SKM-1 treated with dmso at 0.1 percent for 144 hours (cell line): ENCODE measurements around the gene CDK5RAP2.
"Not testable (repeated sequence)": the region's sequence is repeated elsewhere in the genome, so short reads cannot be mapped to it uniquely, and the experiment has no call there.

Experiments used
- DNase-seq: peaks from one replicate; lab custom pipeline; 2025; ENCODE audit not compliant: unreplicated experiment; lab: John Stamatoyannopoulos, UW

The CDK5RAP2 gene

DNA sequence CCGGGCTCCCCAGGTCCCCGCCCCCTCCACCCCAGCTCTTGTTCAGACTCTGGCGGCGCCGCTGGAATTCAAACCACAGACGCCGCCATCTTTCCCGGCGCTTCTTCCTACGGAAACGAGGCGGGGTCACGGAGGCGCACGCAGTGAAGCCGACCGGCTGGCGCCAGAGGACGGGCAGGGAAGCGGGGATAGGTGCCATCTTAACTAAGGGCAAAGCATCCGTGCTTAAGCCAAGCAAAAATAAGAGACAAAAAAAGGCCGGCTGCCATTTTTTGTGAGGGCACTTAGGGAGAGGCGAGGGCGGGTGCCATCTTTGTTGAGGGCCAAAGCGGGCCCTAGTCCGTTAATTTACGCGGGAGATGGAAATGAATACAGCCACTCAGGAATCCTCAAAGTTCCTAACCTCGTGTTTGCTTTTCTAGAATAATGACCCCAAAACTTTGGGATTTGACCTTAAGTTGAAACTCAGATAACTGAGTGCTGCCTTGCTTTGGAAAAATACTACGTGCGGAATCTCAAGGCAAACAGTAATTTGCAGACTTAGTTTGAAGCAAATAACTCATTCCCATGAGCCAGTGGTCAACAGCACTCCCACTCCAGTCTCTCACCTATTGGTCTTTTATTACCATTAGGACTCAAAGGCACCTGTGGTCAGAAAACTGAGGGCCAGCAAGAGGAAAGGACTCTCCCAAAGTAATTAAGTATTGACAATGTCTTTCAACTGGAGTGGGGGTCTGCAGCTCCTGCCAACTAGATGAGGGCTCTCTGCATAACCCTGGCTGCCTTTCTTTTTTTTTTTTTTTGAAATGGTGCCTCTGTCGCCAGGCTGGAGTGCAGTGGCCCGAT, at the start of gene CDK5RAP2:
Gene CDK5RAP2, minus strand, starts transcription at position 117 of the 846 bp plus-strand sequence. CDS start 189 bp downstream, outside the sequence.
- peak; percentile 95 for DNase-seq

DNA sequence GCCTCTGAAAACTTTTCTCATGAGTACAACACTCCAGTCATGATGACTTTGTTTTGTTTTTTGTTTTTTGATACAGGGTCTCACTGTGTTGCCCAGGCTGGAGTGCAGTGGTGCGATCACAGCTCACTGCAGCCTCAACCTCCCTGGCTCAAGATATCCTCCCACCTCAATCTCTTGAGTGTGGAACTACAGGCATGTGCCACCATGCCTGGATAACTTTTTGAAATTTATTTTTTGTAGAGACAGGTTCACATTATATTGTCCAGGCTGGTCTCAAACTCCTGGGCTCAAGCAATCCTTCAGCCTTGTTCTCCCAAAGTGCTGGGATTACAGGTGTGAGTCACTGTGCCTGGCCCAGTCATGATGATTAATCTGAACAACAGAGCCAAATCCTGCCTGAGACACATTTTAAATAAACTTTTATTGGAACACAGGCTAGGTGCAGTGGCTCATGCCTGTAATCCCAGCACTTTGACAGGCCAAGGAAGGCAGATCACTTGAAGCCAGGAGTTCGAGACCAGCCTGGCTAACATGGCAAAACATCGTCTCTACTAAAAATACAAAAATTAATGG, 49.0 kb upstream of the CDK5RAP2 start:
- not testable (repeated sequence) for DNase-seq

DNA sequence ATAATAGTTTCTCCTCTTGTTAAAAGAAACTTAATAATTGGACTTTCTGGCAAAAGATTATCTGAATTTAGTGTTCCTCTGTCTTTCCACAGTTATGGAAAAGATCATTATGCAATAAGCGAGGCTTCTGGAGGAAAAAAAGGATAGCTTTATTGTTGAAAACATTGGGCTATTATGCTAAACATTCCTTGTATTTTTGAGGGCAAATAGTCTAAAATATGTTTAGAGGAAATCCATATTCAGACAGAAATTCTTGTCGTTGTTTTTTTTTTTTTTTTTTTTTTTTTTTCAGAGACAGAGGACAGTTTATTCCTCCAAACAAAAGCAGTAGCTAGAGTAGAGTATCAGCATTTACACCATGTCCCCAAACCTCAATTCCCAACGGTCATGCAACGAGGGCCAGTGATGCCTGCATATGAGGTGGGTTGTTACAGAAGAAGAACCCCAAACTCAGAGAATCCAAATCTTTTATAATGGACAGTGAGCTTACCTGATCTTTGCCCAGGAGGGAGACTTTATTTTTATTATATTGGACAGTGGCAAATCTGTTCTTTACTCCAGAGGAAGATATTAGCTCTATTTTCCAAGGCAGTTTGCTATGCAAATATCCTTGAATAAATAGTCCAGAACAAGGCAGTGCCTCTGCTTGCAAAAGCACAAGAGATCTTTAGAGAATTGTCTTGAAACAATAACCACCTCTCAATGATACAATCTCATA, 48.4 kb upstream of the CDK5RAP2 start:
- no peak for DNase-seq

DNA sequence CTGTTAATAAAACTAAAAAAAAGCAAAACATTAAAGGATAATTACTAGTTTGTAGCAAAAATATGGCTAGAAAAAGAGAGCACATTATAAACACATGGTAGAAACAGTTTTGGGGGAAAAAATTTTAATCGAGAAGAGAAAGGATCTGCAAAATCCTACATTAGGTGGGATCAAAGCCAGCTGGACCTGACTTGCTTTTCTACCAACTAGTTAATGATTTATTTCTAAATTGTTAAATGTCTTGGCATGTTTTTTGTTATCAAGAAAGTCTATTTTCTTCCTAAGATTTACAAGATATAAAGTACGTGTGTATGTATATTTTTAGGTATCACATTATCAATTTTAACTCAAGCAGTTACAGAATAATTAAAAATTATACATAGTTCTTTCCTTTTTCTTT, 47.1 kb upstream of the CDK5RAP2 start:
- no peak for DNase-seq

DNA sequence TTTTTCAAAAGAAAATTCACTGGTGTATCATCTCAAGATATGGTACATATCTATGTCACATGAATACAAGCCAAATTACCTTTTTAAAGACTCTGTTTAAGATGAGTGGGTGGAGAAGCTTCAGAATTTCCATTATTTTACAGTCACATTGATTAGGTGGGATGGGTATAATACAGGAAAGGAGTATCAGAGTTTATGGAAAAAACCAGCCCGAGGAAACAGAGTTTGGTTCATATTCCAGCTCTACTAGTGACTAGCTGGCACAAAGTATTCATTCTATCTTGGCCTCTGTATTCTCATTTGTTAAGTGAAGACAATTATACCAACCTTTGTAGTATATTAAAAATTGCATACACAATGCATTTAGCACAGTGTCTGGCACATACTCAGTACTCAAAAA, 46.5 kb upstream of the CDK5RAP2 start:
- no peak for DNase-seq

DNA sequence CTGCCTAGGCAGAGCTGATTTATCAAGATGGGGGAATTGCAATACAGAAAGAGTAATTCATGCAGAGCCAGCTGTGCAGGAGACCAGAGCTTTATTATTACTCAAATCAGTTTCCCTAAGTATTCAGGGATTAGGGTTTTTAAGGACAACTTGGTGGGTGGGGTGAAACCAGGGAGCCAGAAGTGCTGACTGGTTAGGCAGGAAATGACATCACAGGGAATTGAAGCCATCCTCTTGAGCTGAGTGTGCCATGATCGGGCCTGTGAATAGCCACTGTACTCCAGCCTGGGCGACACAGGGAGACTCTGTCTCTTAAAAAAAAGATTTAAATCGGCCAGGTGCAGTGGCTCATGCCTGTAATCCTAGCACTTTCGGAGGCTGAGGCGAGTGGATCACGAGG, 45.3 kb upstream of the CDK5RAP2 start:
- no peak for DNase-seq

DNA sequence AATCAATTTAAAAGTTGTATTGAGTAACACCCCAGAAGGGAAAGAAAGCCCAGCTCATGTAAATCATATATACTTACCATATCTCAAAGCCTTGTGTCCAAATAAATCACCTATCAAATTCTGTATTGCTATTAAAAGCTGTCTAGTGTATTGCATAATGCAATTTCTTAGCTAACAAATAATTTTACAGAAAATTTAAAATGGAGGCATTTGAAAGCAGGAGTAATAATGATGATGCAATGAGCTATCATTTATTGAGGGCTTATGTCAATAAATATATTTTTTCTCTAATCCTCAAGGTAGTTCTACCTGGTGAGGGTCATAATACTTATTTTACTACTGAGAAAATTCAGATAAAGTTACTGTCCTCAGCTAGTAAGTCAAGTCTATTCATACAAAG, 42.8 kb upstream of the CDK5RAP2 start:
- DNase-seq: no peak

- DNase-seq: no peak
These were observed 42.0 kb upstream of the CDK5RAP2 start for GRCh38 chr9:120621941-120622340.

GRCh38 chr9:120619751-120620655, 40.0 kb upstream of the CDK5RAP2 start:
- peak; percentile 32 for DNase-seq

- DNase-seq: no peak
These were observed 37.3 kb upstream of the CDK5RAP2 start for GRCh38 chr9:120616966-120617935.

DNA sequence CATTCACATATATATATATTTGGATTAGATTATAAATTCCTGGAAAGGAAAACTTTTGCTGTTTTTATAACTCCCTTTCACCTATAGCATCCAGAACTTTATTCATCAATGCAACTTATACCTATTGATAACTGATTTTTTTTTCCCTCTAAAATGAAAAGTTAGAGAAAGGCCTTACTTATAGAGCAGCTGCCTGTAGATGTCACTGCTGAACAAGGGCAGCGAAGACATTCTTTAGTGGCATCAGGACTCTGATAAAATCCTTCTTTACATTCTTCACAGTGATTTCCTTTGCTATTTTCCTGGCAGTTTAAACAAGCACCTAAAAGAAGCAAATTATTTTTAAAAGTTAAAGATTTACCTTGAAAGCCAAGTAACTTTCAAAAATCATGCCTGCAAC, 32.3 kb upstream of the CDK5RAP2 start:
- no peak for DNase-seq

DNA sequence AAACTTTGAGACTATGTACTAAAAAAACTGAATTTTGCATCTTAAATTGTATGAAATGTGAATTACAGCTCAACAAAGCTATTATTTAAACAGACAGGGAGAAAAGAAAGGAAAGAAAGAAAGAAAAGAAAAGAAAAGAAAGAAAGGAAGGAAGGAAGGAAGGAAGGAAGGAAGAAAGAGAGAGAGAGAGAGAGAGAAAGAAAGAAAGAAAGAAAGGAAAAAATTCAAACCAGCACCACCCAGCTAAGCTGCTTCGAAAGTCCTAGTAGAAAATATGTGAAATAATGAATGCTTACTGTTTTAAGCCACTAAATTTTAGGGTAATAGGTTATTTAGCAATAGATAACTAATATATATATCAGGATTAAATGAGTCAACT, 31.7 kb upstream of the CDK5RAP2 start:
- no peak for DNase-seq

DNA sequence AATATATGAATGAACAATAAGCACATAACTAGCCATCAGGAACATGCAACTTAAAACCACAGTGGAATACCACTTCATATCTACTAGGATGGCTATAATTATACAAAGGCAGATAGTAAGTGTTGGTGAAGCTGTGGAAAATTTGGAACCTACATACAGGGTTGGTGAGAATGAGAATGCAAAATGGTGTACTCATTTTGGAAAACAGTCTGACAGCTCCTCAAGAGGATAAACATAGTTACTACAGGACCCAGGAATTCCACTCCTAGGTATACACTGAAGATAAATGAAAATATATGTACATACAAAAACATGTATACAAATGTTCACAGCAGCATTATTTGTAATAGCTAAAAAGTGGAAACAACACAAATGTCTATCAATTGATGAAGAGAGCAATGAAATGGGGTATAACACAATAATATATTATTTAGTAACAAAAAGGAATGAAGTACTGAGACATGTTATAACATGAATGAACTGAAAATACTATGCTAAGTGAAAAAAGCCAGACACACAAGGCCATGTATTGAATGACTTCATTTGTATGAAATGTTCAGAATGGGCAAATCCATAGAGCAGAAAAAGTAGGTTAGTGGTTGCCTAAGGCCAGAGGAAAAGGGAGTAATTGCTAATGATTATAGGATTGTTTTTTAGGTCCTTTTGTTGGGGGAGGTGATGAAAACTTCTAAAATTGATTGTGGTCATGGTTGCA, 31.2 kb upstream of the CDK5RAP2 start:
- DNase-seq: peak; percentile 6

GRCh38 chr9:120609636-120610035, 29.7 kb upstream of the CDK5RAP2 start:
- DNase-seq: no peak

- DNase-seq: no peak
These were observed 28.5 kb upstream of the CDK5RAP2 start for GRCh38 chr9:120608421-120608820.

DNA sequence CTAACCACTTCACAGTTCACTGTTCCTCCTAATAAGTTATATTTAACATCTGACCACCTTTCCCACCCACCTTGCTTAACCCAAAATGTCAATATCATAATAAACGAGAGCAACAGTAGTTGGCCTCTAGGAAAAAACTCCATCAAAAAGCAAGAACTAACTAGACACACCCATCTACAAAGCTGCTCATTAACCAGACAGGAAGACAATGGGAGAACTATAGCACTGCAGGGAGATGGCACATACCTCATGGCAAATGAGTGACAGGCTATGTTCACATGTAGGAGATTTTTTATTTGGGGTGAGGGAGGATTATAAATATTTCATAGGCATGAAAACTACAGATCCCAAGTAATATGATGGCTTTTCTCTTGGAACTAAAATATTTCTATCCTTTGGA, 23.6 kb upstream of the CDK5RAP2 start:
- no peak for DNase-seq

- DNase-seq: no peak
These were observed 23.0 kb upstream of the CDK5RAP2 start for GRCh38 chr9:120603010-120603409.

DNA sequence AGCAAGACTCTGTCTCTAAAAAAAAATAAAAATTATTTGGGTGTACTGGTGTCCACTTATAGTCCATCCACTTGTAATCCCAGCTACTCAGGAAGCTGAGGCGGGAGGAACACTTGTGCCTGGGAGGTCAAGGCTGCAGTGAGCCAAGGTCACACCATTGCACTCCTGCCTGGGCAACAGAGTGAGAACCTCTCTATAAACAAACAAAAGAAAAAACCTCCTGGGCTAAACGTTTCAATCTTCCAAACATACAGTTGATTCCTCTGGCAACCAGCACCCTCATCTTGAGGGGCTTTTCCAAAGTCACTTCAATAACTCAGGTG, 13.9 kb upstream of the CDK5RAP2 start:
- DNase-seq: no peak

GRCh38 chr9:120593250-120593954, 13.4 kb upstream of the CDK5RAP2 start:
- no peak for DNase-seq
